Astrocyte (in vitro differentiated cells and primary cell): ENCODE measurements around the gene TMEM9B. TPM values are rescaled to one million over a fixed set of nuclear protein-coding genes. Genes with fewer than 3 reads are reported as not detected.
A peak's percentile ranks its signal among the peaks of the same experiment; 100 is the strongest.

Source experiments
- DNase-seq: peaks from one replicate; pipeline ENCODE4 v3.0.0-alpha.2; 2010; ENCODE audit warnings: low read depth
- FAIRE-seq: peaks from 2 replicates; lab custom pipeline; 2011; peaks lifted over from hg19 to GRCh38; lab: Jason Lieb, UNC
- H2AFZ ChIP-seq: 2 replicates; pipeline ENCODE4 v1.6.0; 2012; ENCODE audit warnings: low read depth, low read length, inconsistent platforms
- H3K27ac ChIP-seq: 2 replicates; pipeline ENCODE4 v1.5.1; 2011; ENCODE audit warnings: low read depth, low read length, inconsistent platforms
- H3K27me3 ChIP-seq: 2 replicates; pipeline ENCODE4 v1.6.0; 2011; ENCODE audit warnings: low read length, inconsistent platforms; ENCODE audit not compliant: insufficient read depth
- H3K36me3 ChIP-seq: 2 replicates; pipeline ENCODE4 v1.5.1; 2011; ENCODE audit warnings: low read length, inconsistent platforms; ENCODE audit not compliant: insufficient read depth
- H3K4me1 ChIP-seq: 2 replicates; pipeline ENCODE4 v1.5.1; 2011; ENCODE audit warnings: low read length, inconsistent platforms; ENCODE audit not compliant: insufficient read depth
- H3K4me2 ChIP-seq: 2 replicates; pipeline ENCODE4 v1.6.0; 2012; ENCODE audit warnings: low read length, inconsistent platforms
- H3K4me3 ChIP-seq: 2 replicates; pipeline ENCODE4 v1.5.1; 2011; ENCODE audit warnings: low read depth, mild to moderate bottlenecking, low read length, inconsistent platforms; ENCODE audit not compliant: insufficient read depth
- H3K79me2 ChIP-seq: 2 replicates; pipeline ENCODE4 v1.6.0; 2012; ENCODE audit warnings: mild to moderate bottlenecking, low read length, inconsistent platforms; ENCODE audit not compliant: insufficient read depth
- H3K9ac ChIP-seq: 2 replicates; pipeline ENCODE4 v1.6.0; 2012; ENCODE audit warnings: mild to moderate bottlenecking, low read length, inconsistent platforms
- H3K9me3 ChIP-seq: 2 replicates; pipeline ENCODE4 v1.5.1; 2012; ENCODE audit warnings: low read depth, mild to moderate bottlenecking, low read length, inconsistent platforms; ENCODE audit not compliant: insufficient read depth
- H4K20me1 ChIP-seq: 2 replicates; pipeline ENCODE4 v1.6.0; 2012; ENCODE audit warnings: low read length, inconsistent platforms; ENCODE audit not compliant: insufficient read depth
- H3K27ac Mint-ChIP-seq: one replicate; pipeline ENCODE4 v1.8.0; 2021; ENCODE audit warnings: mild to moderate bottlenecking, mixed read lengths; ENCODE audit not compliant: unreplicated experiment
- H3K27me3 Mint-ChIP-seq: one replicate; pipeline ENCODE4 v1.8.0; 2021; ENCODE audit warnings: low read depth, mixed read lengths; ENCODE audit not compliant: unreplicated experiment
- H3K36me3 Mint-ChIP-seq: one replicate; pipeline ENCODE4 v1.8.0; 2021; ENCODE audit warnings: low read depth, mixed read lengths; ENCODE audit not compliant: unreplicated experiment
- H3K4me1 Mint-ChIP-seq: one replicate; pipeline ENCODE4 v1.8.0; 2021; ENCODE audit warnings: low read depth, mixed read lengths; ENCODE audit not compliant: unreplicated experiment
- H3K4me3 Mint-ChIP-seq: one replicate; pipeline ENCODE4 v1.8.0; 2021; ENCODE audit warnings: mild to moderate bottlenecking, moderate library complexity, mixed read lengths; ENCODE audit not compliant: unreplicated experiment
- H3K9me3 Mint-ChIP-seq: one replicate; pipeline ENCODE4 v1.8.0; 2021; ENCODE audit warnings: mild to moderate bottlenecking, mixed read lengths; ENCODE audit not compliant: unreplicated experiment
- CTCF ChIP-seq: IDR thresholded peaks from 2 replicates; pipeline ENCODE4 v1.5.1; 2011; ENCODE audit warnings: low read depth, mild to moderate bottlenecking, inconsistent platforms, low read length, moderate library complexity; ENCODE audit not compliant: insufficient read depth
- EZH2 ChIP-seq: IDR thresholded peaks from 2 replicates; pipeline ENCODE4 v1.6.1; 2012; ENCODE audit warnings: mild to moderate bottlenecking, low read length, inconsistent platforms; ENCODE audit not compliant: insufficient read depth
- total RNA-seq: library from RNA; stranded (reverse); gene quantifications from 2 replicates; pipeline ENCODE4 v1.2.1, GENCODE V29; 2021

The TMEM9B gene
- total RNA-seq, 1 donor from 2014 or later: 38.2 TPM

DNA sequence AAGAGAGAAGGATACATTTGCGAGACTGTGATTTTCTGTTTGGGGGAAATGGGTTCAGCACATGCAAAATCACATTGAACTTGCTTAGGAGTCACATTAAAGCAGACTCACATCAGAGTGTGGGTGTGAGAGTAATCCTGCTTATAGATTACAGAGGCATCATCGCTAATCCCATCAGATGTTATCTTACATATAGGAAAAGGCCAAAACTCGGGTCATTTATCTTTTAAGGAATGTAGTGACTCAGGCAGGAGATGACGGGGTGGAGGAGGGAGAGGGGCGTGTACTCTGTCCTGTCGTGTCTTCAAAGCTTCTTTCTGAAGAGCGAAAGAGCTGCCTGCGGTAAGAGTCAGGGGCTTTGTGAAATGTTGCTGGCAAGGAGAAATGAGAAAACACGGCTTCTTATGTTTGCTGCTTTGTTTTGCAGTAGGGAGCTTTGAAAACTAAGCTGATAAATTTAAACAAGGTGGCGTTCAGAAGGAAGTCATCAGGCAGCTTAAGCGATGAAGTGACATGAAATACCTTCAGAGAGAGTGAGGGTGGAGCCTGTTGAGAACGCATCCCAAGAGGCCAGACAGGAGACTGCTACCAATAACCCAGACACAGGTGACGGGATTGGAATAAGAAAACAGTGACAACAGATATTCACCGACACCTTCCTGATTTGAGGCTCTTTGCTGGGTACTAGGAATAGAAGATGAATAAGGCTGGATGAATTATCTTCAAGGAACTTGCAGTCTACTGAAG is 29.3 kb downstream of the TMEM9B start:
- peaks cover 2% of the 10 kb centered on the region for H3K36me3 Mint-ChIP-seq
- TF ChIP-seq EZH2 (no peak), CTCF (no peak)
- FAIRE-seq: peak; percentile 5
- H3K4me1 ChIP-seq: peaks cover 9% of the 10 kb centered on the region
- no peaks in the 10 kb centered on the region for H3K27me3 Mint-ChIP-seq
- peaks cover 2% of the 10 kb centered on the region for H3K9me3 Mint-ChIP-seq
- no peak overlapping the region for H2AFZ ChIP-seq
- H3K9me3 ChIP-seq: no peaks in the 10 kb centered on the region
- peaks cover 19% of the 10 kb centered on the region for H3K4me1 Mint-ChIP-seq
- H3K9ac ChIP-seq: peak overlapping the region; percentile 58
- peak overlapping the region; percentile 17 for H3K4me3 Mint-ChIP-seq
- H3K4me3 ChIP-seq: no peak overlapping the region
- DNase-seq: peak; percentile 91
- peak overlapping the region; percentile 77 for H3K4me2 ChIP-seq
- H3K27me3 ChIP-seq: no peaks in the 10 kb centered on the region
- peak overlapping the region; percentile 40 for H3K27ac ChIP-seq
- no peaks in the 10 kb centered on the region for H4K20me1 ChIP-seq
- peak overlapping the region; percentile 15 for H3K27ac Mint-ChIP-seq
- no peaks in the 10 kb centered on the region for H3K79me2 ChIP-seq
- H3K36me3 ChIP-seq: no peaks in the 10 kb centered on the region

DNA sequence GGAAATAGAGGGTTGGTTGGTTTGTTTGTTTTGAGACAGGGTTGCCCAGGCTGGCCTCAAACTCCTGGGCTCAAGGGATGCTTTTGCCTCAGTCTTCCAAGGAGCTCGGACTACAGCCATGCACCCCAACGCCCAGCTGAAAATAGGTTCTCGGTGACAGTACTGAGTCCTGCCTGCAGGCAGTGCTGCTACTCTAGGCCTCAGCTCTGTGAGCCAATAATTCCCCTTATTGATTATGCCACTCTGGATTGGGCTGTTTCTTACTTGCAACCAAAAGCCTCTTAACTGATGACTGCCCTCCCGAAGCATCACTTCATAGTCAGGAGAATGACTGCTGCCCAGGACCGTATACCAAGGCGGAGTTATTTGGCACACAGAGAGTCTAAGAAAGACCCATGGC is 30.3 kb downstream of the TMEM9B start:
- TF ChIP-seq CTCF: no peak
- no peak for TF ChIP-seq EZH2
- no peak overlapping the region for H3K4me2 ChIP-seq
- Mint-ChIP-seq H3K4me3 (no peak overlapping the region), H3K36me3 (peaks cover 2% of the 10 kb centered on the region), H3K27ac (peak overlapping the region; percentile 34), H3K9me3 (peaks cover 2% of the 10 kb centered on the region), H3K4me1 (peaks cover 19% of the 10 kb centered on the region), H3K27me3 (no peaks in the 10 kb centered on the region)
- no peaks in the 10 kb centered on the region for H3K79me2 ChIP-seq
- peaks cover 9% of the 10 kb centered on the region for H3K4me1 ChIP-seq
- no peak overlapping the region for H3K27ac ChIP-seq
- no peak overlapping the region for H3K4me3 ChIP-seq
- no peaks in the 10 kb centered on the region for H3K36me3 ChIP-seq
- H3K9me3 ChIP-seq: no peaks in the 10 kb centered on the region
- no peaks in the 10 kb centered on the region for H3K27me3 ChIP-seq
- DNase-seq (no peak), FAIRE-seq (no peak)
- H4K20me1 ChIP-seq: no peaks in the 10 kb centered on the region
- no peak overlapping the region for H3K9ac ChIP-seq
- H2AFZ ChIP-seq: no peak overlapping the region

DNA sequence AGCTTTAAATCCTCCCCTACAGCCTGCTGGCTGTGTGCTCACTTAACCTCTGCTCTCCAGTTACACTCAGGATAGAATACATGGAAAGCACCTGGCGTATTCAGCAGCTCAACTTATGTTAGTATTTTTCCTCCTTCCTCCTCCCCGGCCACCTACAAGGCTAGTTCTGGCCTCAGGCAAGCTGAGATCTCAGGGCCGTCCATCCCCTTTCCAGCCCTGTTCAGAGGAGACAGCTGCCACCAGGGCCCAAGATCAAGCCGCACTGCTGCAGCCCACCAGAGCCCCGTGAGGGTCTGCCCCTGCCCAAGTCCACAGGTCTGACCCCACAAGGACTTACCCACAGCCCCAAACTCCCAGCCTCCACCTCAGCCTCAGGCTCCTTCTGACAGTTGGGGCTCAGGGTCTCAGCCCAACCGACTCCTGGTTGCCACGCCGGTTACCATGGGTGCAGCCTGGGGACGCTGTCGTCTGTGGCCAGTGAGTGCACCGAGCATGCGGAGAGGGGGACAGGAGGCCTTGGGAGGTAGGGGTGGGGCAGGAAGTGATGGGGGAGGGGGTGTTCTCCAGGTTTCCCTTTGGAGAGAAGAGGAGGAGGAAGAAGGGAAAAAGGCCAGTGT is 31.6 kb downstream of the TMEM9B start, which contains the start of gene C11orf16:
TSS of gene C11orf16 (minus strand) at position 384 of the 617 bp plus-strand sequence. CDS start 639 bp downstream, outside the sequence.
- Histone ChIP-seq H3K27ac (no peak within 1 kb of the TSS), H3K9ac (no peak within 1 kb of the TSS), H4K20me1 (no peaks in the 10 kb centered on the region), H3K9me3 (no peaks in the 10 kb centered on the region), H3K4me3 (no peak within 1 kb of the TSS), H3K4me1 (peaks cover 9% of the 10 kb centered on the region), H2AFZ (no peak within 1 kb of the TSS), H3K27me3 (no peaks in the 10 kb centered on the region), H3K4me2 (no peak within 1 kb of the TSS), H3K79me2 (no peaks in the 10 kb centered on the region), H3K36me3 (no peaks in the 10 kb centered on the region)
- FAIRE-seq (no peak), DNase-seq (no peak)
- TF ChIP-seq CTCF: no peak
- no peak for TF ChIP-seq EZH2
- Mint-ChIP-seq H3K9me3 (peaks cover 2% of the 10 kb centered on the region), H3K27ac (no peak within 1 kb of the TSS), H3K36me3 (peaks cover 2% of the 10 kb centered on the region), H3K4me1 (peaks cover 22% of the 10 kb centered on the region), H3K4me3 (no peak within 1 kb of the TSS), H3K27me3 (no peaks in the 10 kb centered on the region)
